ENCODE results near the gene SIPA1L3.

- TF ChIP-seq EZH2 (IDR thresholded peaks at IDR 0.05; ENCODE audit: borderline replicate concordance): no peak
- no peak for TF ChIP-seq CTCF (IDR thresholded peaks at IDR 0.05; ENCODE audit: poor library complexity)
These were observed 2.7 kb downstream of the SIPA1L3 start for GRCh38 chr19:37909661-37910199.
